Gastroesophageal sphincter (tissue), 3 donors: ENCODE data around the gene ZFYVE16.

Experiments
- CTCF ChIP-seq, 4 experiments: fragments of 200-600 bp in 2 of 4; fragments of 450-650 bp in 2 of 4; sonication (generic) in 1 of 4; IDR thresholded peaks; one replicate each; pipeline ENCODE4 v1.5.1; 2017 to 2019; ENCODE audit warnings: antibody characterized with exemption in 4 of 4, mild to moderate bottlenecking in 2 of 4, moderate library complexity in 2 of 4
- EP300 ChIP-seq: sonication (generic); formaldehyde crosslinking; IDR thresholded peaks from one replicate; pipeline ENCODE4 v1.6.1; 2017; ENCODE audit warnings: antibody characterized with exemption, mild to moderate bottlenecking
- POLR2A ChIP-seq, 2 donors: fragments of 450-650 bp; IDR thresholded peaks; one replicate each; pipeline ENCODE4 v1.6.1; 2017; ENCODE audit warnings: antibody characterized with exemption in 2 of 2, mild to moderate bottlenecking in 2 of 2, moderate library complexity in 1 of 2

GRCh38 chr5:80438739-80439138 lies 30.9 kb downstream of the ZFYVE16 start:
- TF ChIP-seq POLR2A (IDR thresholded peaks at IDR 0.05) = no peak
- no peak for TF ChIP-seq CTCF (IDR thresholded peaks at IDR 0.05)
- TF ChIP-seq EP300 = no peak
